Uterus (tissue), 2 donors: ENCODE results near the gene PFN2.

Experiments used
- POLR2A ChIP-seq, 2 donors: fragments of 450-650 bp; IDR thresholded peaks; one replicate each; pipeline ENCODE4 v1.6.1; 2016; ENCODE audit warnings: antibody characterized with exemption in 2 of 2, mild to moderate bottlenecking in 1 of 2, moderate library complexity in 1 of 2
- TF ChIP-seq, protein P1 (sequence below), 4 experiments: fragments of 200-600 bp in 2 of 4; fragments of 450-650 bp in 2 of 4; sonication (generic) in 2 of 4; IDR thresholded peaks; one replicate each; pipeline ENCODE4 v1.5.1; 2016 to 2019; ENCODE audit warnings: antibody characterized with exemption in 4 of 4, mild to moderate bottlenecking in 2 of 4, moderate library complexity in 1 of 4

DNA sequence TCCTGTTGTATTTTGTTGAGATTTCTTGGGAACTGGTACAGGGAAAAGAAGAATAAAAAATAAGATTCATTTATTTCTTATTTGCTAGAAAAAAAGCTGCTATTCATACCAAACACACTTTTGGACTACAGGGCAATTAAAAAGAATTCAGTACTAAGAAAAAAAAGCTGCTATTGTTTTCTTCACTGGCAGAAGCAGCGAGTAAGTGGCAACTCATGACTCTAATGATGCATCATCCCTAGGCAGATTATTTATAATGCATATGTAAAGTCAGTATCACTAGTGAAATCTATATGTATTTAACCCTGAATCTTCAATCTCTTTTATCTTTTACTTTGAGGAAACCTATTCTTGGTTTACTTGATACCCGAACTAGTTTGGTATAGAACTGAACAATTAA is 15.2 kb downstream of the PFN2 start:
- TF ChIP-seq, protein P1, sequence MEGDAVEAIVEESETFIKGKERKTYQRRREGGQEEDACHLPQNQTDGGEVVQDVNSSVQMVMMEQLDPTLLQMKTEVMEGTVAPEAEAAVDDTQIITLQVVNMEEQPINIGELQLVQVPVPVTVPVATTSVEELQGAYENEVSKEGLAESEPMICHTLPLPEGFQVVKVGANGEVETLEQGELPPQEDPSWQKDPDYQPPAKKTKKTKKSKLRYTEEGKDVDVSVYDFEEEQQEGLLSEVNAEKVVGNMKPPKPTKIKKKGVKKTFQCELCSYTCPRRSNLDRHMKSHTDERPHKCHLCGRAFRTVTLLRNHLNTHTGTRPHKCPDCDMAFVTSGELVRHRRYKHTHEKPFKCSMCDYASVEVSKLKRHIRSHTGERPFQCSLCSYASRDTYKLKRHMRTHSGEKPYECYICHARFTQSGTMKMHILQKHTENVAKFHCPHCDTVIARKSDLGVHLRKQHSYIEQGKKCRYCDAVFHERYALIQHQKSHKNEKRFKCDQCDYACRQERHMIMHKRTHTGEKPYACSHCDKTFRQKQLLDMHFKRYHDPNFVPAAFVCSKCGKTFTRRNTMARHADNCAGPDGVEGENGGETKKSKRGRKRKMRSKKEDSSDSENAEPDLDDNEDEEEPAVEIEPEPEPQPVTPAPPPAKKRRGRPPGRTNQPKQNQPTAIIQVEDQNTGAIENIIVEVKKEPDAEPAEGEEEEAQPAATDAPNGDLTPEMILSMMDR (IDR thresholded peaks at IDR 0.05) = no peak
- no peak for TF ChIP-seq POLR2A (IDR thresholded peaks at IDR 0.05)
